Right hindlimb (tissue), 1 donor: ENCODE measurements around the gene RMP24.
"Not testable (repeated sequence)": the region's sequence is repeated elsewhere in the genome, so short reads cannot be mapped to it uniquely, and the experiment has no call there.

Experiments used
- DNase-seq: peaks from one replicate; pipeline ENCODE4 v3.0.0-alpha.2; 2018

RMP24 gene

GRCh38 chr18:35972197-35973000, at the start of gene RMP24:
Gene RMP24, plus strand, starts transcription at chr18:35972679.
- DNase-seq = peak; percentile 96

GRCh38 chr18:35923939-35924684, 48.4 kb upstream of the RMP24 start:
- DNase-seq = no peak

- no peak for DNase-seq
These were observed 45.6 kb upstream of the RMP24 start for GRCh38 chr18:35926884-35927283.

DNA sequence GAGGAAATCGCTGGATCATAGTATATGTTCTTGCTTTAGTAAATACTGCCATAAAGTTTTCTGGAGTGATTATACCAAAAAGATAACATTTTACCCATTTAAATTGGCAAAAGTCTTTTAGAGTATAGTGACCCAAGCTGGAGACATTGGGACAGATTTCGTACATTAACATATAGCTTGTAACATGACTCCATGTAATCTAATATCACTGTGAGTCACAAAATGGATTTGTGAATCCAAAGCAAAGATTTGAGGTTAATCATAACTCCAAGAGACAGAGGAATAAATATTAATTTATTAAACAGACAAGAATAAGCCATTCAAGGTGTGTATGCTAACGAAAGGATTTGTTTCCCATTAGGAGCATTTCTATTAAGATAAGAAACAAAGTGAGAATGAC, 45.0 kb upstream of the RMP24 start:
- DNase-seq = no peak

DNA sequence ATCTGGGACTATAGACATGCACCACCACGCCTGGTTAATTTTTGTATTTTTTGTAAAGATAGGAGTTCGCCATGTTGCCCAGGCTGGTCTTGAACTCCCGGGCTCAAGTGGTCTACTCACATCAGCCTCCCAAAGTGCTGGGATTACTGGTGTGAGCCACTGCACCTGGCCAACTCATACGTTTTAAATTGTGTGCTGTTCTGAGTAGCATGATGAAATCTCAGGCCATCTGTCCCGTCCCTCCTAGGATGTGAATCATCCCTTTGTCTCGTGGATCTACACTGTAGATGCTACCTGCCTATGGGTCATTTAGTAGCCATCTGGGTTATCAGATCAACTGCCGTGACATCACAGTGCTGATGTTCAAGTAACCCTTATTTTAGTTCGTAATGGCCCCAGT, 38.5 kb upstream of the RMP24 start:
- no peak for DNase-seq

DNA sequence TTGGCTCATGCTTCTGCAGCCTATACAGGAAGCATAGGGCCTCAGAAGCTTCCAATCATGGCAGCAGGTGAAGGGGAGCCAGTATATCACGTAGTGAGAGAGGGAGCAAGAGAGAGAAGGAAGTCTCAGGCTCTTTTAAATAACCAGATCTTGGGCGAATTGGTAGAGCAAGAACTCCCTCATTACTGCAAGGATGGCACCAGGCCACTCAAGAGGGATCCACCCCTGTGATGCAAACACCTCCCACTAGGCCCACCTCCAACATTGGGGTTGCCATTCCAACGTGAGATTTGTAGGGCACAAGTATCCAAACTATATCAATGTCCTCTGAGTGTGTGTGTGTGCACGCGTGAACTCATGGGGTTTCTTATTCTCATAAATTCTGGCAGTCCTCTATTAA, 37.6 kb upstream of the RMP24 start:
- DNase-seq = no peak

DNA sequence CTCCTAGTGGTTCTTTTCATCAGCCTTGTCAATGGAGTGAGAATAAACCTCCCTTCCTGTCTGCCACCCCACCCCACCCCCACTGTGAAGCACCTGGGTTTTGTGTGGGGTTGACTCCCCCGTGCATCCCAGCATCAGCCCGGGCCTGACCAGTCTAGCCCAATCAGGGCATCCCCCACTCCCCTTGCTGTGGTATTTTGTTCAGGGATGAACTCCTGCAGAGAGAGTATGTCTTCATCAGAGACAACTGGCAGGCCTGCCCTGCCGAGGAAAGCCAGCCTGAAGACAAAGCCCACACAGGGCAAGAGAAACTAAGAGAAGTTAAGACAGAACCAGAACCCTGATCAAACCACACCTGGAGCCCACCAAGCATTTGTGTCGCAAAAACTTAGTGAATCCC, 36.7 kb upstream of the RMP24 start:
- no peak for DNase-seq

DNA sequence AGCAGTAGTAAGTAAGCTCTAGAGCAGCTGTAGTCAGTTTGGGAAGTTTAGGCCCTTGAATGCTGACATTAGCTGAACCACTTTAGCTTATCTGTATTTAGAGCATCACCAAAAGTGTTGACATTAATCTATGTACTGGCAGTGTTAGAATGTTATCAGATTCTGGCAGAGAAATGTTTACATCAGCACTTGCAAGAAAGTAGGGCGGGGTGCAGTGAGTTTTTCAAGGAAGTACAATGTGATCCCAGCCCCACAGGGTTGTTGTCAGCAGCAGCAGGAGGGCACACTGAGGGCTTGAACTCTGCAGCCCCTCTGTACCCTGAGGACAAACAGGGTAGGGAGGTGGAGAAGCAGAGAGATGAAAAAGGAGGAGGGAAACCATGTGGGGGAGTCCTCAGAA, 35.5 kb upstream of the RMP24 start:
- DNase-seq = no peak

GRCh38 chr18:35938158-35938557, 34.3 kb upstream of the RMP24 start:
- no peak for DNase-seq

- no peak for DNase-seq
These were observed 33.9 kb upstream of the RMP24 start for GRCh38 chr18:35938562-35938961.

- DNase-seq = no peak
These were observed 33.3 kb upstream of the RMP24 start for GRCh38 chr18:35939138-35939537.

- DNase-seq = no peak
These were observed 31.2 kb upstream of the RMP24 start for GRCh38 chr18:35941299-35941698.

- DNase-seq = no peak
These were observed 30.3 kb upstream of the RMP24 start for GRCh38 chr18:35942133-35942532.

- no peak for DNase-seq
These were observed 29.8 kb upstream of the RMP24 start for GRCh38 chr18:35942661-35943060.

DNA sequence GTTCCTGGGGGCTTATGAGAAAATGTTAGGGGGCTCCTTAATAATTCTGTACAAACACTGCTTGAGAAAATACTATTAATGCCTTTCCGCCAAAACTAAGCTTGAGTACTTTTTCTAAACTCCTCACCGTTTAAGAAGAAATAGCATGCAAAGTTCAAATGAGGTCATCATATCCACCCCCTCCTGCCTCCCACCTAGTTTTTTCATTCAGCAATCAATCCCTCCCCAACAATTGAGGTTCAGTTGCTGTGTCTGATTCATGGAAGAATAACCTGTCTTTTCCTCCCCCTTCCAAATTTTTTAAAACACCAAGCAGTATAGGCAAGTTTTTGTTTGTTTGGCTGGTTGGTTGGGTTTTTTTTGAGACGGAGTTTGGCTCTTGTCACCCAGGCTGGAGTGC, 24.4 kb upstream of the RMP24 start:
- DNase-seq = no peak

GRCh38 chr18:35949090-35949489, 23.4 kb upstream of the RMP24 start:
- DNase-seq = no peak

- peak; percentile 69 for DNase-seq
These were observed 22.4 kb upstream of the RMP24 start for GRCh38 chr18:35949903-35950627.

- no peak for DNase-seq
These were observed 21.9 kb upstream of the RMP24 start for GRCh38 chr18:35950628-35950982.

- no peak for DNase-seq
These were observed 18.8 kb upstream of the RMP24 start for GRCh38 chr18:35953688-35954087.

GRCh38 chr18:35956226-35956625, 16.3 kb upstream of the RMP24 start:
- no peak for DNase-seq

DNA sequence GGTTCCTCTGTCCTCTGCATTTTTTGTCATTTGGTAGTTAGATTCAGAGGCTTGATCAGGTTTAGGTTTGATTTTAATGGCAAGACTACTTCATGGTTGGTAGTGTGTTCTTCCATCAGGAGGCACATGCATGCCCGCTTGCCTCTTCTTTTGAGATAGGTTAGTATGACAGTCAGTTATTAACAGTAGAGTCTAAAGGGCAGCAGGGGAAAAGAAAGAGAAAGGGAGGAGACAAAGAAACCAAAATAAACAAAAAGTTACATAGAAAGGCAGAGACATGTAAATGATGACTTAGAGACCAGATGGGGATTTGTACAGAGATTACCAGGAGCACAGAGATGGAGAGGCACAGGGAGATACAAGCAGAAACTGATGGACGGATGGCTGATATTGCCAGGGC, 10.2 kb upstream of the RMP24 start:
- no peak for DNase-seq

- no peak for DNase-seq
These were observed 8.2 kb upstream of the RMP24 start for GRCh38 chr18:35964319-35964718.

- not testable (repeated sequence) for DNase-seq
These were observed 4.6 kb upstream of the RMP24 start for GRCh38 chr18:35967866-35968265.
